Measurements from ENCODE around the gene TAF1C. TPM values are rescaled to one million over a fixed set of nuclear protein-coding genes. Genes with fewer than 3 reads are reported as not detected.

The TAF1C gene
- total and polyA plus RNA-seq, 10 of the 15 experiments (the other 5 are each of a cell fraction or from before 2014, with no cell fraction given): 0.98 to 40.1 (median 15.4) TPM

DNA sequence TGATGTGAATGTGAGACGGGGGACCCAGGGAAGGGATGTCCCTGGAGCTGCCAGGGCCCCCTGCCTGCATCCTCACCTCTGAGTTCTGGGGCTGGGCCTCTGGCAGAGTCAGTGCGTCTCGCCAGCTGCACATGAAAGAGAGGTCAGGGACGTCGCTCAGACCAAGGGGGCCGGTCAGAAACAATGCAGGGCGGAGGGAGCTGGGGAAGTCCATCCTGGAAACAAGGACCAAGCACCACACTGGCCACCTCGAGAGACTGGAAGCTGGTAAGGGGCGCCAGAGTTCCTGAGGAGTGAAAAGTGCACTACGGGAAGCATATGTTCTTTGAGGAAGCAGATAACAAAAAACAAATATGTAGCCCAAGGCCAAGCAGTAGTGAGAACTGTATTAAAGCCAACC, 2.1 kb downstream of the TAF1C start:
- intact Hi-C loops (cut with micrococcal nuclease; ENCODE audit: unreplicated experiment) (loop anchor here (5.0 kb wide), 1 partner anchor 227 kb away; no protein-coding TSS in a partner anchor), in situ Hi-C loops (cut with MboI) (loop anchor here (5.0 kb wide), 2 partner anchors 97 to 227 kb away; no protein-coding TSS in a partner anchor)
- H3K36me3 ChIP-seq (ENCODE audit: control insufficient read depth in 2 of 2, insufficient read depth in 2 of 2, low read length in 1 of 2): peaks cover 0 to 13% of the 10 kb centered on the region in 2 experiments; a peak in 3 of 4 replicates
- H2AFZ ChIP-seq (ENCODE audit: control insufficient read depth, low read depth, low read length): no peak overlapping the region
- H3K4me2 ChIP-seq (ENCODE audit: control insufficient read depth, insufficient read depth): no peak overlapping the region
- no TSS peak for BruUV-seq (replicated peaks)
- SMC1A ChIA-PET (ENCODE audit: uncharacterized antibody, unreplicated experiment): interaction anchor here (5.2 kb wide), 1 partner anchor 98 kb away, joined by 61 read pairs; no protein-coding TSS in a partner anchor
- H4K20me1 ChIP-seq (ENCODE audit: control insufficient read depth, insufficient read depth): no peaks in the 10 kb centered on the region
- H3K27ac ChIP-seq (ENCODE audit: control insufficient read depth, insufficient read depth): no peak overlapping the region
- CTCF ChIA-PET: interaction anchor here (1.2 kb wide), 1 partner anchor 100 kb away, joined by 3 read pairs; no protein-coding TSS in a partner anchor
- no peaks in the 10 kb centered on the region for H3K27me3 ChIP-seq (replicated peaks in 1 of 2; ENCODE audit: control insufficient read depth in 2 of 2, insufficient read depth in 2 of 2, low read length in 1 of 2)
- RAD21 ChIA-PET (ENCODE audit: unreplicated experiment): no interaction called here
- no peak overlapping the region for H3K4me3 ChIP-seq
- ATAC-seq (no peak), FAIRE-seq (no peak), DNase-seq (ENCODE audit: low read depth, low spot score) (no peak)
- POLR2A ChIA-PET: no interaction called here
- no peak overlapping the region for H3K9ac ChIP-seq (ENCODE audit: control insufficient read depth, insufficient read depth, low read length)
- peaks cover 17% of the 10 kb centered on the region for H3K79me2 ChIP-seq (ENCODE audit: control insufficient read depth, insufficient read depth, low read length)
- H3K4me1 ChIP-seq (ENCODE audit: control insufficient read depth, insufficient read depth, low read length): no peaks in the 10 kb centered on the region
- 92% methylated on average over 10 of the region's 10 CpGs for WGBS (ENCODE audit: insufficient coverage, insufficient replicate concordance, low lambda C conversion rate, missing lambda C conversion rate)
- H3K9me3 ChIP-seq (replicated peaks; ENCODE audit: control insufficient read depth, insufficient read depth, low read length): no peaks in the 10 kb centered on the region
- TF ChIP-seq TCF12 (IDR thresholded peaks at IDR 0.05; ENCODE audit: low read depth, low read length) (no peak), SREBF2 (IDR thresholded peaks at IDR 0.05; ENCODE audit: low read length) (no peak), CREM (IDR thresholded peaks at IDR 0.05; ENCODE audit: low read depth) (no peak), MXI1 (IDR thresholded peaks at IDR 0.05; ENCODE audit: low read depth, low read length) (no peak), ZNF622 (IDR thresholded peaks at IDR 0.05) (no peak), SRF (IDR thresholded peaks at IDR 0.05; ENCODE audit: low read depth in 2 of 2, low read length in 2 of 2) (no peak), FOXM1 (IDR thresholded peaks at IDR 0.05; ENCODE audit: low read depth, low read length) (no peak), SP1 (IDR thresholded peaks at IDR 0.05; ENCODE audit: low read depth, low read length) (no peak), SMAD1 (IDR thresholded peaks at IDR 0.05; ENCODE audit: low read depth, partially characterized antibody) (no peak), ZNF274 (IDR thresholded peaks at IDR 0.05; ENCODE audit: insufficient read depth, insufficient read length) (no peak), ZZZ3 (IDR thresholded peaks at IDR 0.05; ENCODE audit: control insufficient read depth, insufficient read length, low read depth) (no peak)
- TF ChIP-seq, protein P1, sequence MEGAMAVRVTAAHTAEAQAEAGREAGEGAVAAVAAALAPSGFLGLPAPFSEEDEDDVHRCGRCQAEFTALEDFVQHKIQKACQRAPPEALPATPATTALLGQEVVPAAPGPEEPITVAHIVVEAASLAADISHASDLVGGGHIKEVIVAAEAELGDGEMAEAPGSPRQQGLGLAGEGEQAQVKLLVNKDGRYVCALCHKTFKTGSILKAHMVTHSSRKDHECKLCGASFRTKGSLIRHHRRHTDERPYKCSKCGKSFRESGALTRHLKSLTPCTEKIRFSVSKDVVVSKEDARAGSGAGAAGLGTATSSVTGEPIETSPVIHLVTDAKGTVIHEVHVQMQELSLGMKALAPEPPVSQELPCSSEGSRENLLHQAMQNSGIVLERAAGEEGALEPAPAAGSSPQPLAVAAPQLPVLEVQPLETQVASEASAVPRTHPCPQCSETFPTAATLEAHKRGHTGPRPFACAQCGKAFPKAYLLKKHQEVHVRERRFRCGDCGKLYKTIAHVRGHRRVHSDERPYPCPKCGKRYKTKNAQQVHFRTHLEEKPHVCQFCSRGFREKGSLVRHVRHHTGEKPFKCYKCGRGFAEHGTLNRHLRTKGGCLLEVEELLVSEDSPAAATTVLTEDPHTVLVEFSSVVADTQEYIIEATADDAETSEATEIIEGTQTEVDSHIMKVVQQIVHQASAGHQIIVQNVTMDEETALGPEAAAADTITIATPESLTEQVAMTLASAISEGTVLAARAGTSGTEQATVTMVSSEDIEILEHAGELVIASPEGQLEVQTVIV (IDR thresholded peaks at IDR 0.05; ENCODE audit: borderline replicate concordance, partially characterized antibody): no peak
- TF ChIP-seq, protein P2, sequence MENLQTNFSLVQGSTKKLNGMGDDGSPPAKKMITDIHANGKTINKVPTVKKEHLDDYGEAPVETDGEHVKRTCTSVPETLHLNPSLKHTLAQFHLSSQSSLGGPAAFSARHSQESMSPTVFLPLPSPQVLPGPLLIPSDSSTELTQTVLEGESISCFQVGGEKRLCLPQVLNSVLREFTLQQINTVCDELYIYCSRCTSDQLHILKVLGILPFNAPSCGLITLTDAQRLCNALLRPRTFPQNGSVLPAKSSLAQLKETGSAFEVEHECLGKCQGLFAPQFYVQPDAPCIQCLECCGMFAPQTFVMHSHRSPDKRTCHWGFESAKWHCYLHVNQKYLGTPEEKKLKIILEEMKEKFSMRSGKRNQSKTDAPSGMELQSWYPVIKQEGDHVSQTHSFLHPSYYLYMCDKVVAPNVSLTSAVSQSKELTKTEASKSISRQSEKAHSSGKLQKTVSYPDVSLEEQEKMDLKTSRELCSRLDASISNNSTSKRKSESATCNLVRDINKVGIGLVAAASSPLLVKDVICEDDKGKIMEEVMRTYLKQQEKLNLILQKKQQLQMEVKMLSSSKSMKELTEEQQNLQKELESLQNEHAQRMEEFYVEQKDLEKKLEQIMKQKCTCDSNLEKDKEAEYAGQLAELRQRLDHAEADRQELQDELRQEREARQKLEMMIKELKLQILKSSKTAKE (IDR thresholded peaks at IDR 0.05; ENCODE audit: low read depth, poor library complexity, severe bottlenecking): no peak
- TF ChIP-seq, protein P3, sequence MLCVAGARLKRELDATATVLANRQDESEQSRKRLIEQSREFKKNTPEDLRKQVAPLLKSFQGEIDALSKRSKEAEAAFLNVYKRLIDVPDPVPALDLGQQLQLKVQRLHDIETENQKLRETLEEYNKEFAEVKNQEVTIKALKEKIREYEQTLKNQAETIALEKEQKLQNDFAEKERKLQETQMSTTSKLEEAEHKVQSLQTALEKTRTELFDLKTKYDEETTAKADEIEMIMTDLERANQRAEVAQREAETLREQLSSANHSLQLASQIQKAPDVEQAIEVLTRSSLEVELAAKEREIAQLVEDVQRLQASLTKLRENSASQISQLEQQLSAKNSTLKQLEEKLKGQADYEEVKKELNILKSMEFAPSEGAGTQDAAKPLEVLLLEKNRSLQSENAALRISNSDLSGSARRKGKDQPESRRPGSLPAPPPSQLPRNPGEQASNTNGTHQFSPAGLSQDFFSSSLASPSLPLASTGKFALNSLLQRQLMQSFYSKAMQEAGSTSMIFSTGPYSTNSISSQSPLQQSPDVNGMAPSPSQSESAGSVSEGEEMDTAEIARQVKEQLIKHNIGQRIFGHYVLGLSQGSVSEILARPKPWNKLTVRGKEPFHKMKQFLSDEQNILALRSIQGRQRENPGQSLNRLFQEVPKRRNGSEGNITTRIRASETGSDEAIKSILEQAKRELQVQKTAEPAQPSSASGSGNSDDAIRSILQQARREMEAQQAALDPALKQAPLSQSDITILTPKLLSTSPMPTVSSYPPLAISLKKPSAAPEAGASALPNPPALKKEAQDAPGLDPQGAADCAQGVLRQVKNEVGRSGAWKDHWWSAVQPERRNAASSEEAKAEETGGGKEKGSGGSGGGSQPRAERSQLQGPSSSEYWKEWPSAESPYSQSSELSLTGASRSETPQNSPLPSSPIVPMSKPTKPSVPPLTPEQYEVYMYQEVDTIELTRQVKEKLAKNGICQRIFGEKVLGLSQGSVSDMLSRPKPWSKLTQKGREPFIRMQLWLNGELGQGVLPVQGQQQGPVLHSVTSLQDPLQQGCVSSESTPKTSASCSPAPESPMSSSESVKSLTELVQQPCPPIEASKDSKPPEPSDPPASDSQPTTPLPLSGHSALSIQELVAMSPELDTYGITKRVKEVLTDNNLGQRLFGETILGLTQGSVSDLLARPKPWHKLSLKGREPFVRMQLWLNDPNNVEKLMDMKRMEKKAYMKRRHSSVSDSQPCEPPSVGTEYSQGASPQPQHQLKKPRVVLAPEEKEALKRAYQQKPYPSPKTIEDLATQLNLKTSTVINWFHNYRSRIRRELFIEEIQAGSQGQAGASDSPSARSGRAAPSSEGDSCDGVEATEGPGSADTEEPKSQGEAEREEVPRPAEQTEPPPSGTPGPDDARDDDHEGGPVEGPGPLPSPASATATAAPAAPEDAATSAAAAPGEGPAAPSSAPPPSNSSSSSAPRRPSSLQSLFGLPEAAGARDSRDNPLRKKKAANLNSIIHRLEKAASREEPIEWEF (IDR thresholded peaks at IDR 0.05; ENCODE audit: insufficient replicate concordance, low read depth, low read length): no peak
